Hematopoietic multipotent progenitor cell treated with erythropoietin and hydrocortisone succinate and interleukin-3 and kit ligand, for 8 days (in vitro differentiated cells): ENCODE data around the gene IL3RA.
"Not testable (repeated sequence)": the region's sequence is repeated elsewhere in the genome, so short reads cannot be mapped to it uniquely, and the experiment has no call there.

Experiments
- DNase-seq: peaks from one replicate; pipeline ENCODE4 v3.0.0-alpha.2; 2015

The IL3RA gene

GRCh38 chrX:1426321-1426720 lies 89.7 kb downstream of the IL3RA start:
- DNase-seq = not testable (repeated sequence)

GRCh38 chrX:1427756-1428155 lies 91.2 kb downstream of the IL3RA start:
- no peak for DNase-seq

- DNase-seq = no peak
These were observed 93.9 kb downstream of the IL3RA start for GRCh38 chrX:1430451-1430850.
